Stimulated activated CD4-positive, alpha-beta T cell treated with anti-CD3 and anti-CD28 coated beads, Interleukin-2, amount 100 ng/mL, for 4 hours (primary cell): ENCODE data around the gene UGDH.

Experiments
- DNase-seq: peaks from one replicate; pipeline ENCODE4 v3.0.0-alpha.2; 2020; ENCODE audit warnings: low read depth

UGDH gene

DNA sequence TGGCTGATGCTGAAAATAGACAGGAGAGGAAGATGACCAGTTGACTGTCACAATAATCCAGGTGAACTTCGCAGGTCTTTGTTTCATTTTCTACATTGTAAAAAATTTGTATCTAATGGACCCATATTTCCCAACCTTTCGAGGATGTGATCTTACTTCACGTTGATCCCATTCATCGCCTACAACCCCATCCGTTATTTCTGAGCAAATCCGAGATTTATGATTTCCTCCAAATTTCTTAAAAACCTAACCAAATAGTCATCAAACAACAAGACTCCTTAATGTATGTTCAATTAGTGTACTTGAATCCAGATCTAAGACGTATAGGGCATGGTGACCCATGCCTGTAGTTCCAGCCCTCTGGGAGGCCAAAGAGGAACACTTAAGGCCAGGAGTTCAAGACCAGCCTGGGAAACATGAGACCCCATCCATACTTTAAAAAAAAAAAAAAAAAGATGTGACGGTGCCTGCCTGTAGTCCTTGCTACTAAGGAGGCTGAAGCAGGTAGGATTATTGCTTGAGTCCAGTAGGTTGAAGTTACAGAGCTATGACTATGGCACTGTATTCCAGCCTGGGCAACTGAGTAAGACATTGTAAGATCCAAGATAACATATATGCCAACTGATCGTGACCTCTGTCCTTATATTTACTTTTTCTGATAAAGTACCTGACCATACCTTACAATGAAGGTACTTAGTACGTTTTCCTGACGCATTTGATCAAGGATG, 74.2 kb downstream of the UGDH start:
- DNase-seq, result no peak

DNA sequence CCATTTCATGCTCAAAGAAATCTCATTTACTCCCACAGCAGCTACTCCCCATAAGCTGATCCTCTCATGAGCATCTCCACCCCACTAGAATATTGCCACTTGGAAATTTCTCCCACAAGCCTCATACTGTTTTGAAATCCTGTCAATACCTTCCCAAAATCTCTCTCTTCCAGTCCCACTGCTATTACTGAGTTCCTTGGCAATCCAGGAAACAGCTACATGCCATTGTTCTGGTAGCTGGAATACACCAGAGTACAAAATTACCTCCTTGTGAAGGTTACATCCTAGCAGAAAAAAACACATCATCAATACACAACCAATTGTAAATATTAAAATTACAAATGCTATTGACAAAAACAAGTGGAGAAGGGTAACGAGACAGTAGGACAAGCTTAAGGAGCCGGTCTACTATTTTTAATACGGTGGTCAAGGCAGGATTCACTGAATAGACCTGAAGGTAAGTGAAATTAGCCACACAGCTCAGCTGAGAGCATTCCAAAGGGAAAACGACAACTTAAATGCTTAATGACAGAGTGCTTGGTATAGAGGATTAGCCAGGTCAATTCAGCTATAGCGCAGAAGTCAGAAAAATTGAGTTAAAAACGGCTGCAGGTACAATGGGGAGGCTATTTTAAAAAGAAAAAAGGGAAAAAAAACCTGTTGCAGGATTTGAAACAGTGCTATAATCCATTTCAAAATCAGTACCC, 74.9 kb downstream of the UGDH start:
- no peak for DNase-seq

DNA sequence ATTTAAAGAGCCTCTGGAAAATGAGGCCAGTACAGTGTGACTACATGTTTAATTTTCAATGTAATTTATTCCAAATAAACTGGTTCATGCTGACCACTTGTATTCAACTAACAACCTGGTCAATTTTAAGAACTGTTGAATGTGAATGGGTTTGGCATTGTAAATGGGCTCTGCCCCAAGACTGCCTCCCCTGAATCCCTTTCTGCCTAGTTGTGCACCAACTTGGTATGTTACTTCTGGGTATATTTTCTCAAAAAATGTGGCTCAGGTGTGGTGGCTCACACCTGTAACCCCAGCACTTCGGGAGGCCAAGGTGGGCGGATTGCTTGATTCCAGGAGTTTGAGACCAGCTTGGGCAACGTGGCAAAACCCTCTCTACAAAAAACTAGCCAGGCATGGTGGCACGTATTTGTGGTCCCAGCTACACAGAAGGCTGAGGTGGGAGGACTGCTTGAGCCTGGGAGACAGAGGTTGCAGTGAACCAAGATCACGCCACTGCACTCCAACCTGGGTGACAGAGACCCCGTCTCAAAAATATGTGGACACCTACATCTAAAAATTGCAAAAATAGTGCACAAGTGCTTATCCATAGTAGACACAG, 75.7 kb downstream of the UGDH start:
- no peak for DNase-seq

DNA sequence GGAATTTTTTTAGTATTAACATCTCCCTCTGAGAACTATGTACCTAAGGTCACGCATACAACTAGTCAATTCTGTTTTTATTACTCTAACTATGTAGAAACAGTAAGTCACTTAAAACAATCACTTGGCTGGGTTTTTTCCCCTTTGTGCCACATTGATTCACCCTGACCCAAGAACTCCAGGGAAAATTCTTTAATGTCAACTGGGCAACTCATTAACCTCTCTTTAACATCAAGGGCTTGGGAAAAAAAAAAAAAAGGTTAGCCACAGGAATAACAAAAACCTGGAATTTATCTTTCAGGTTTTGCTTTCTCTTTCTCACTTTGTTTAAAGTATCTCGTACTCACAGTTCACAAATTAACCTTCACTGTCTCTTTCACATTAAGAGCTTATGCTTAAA, 76.6 kb downstream of the UGDH start:
- no peak for DNase-seq
